PC-9 (cell line): ENCODE measurements around the gene IL22RA2. TPM values are rescaled to one million over a fixed set of nuclear protein-coding genes. Genes with fewer than 3 reads are reported as not detected.
"Not testable (repeated sequence)": the region's sequence is repeated elsewhere in the genome, so short reads cannot be mapped to it uniquely, and the experiment has no call there.

Experiments used
- BruUV-seq: library from RNA; stranded (reverse); fragments of 400-500 nt; replicated peaks from 2 replicates; lab custom pipeline; 2021; lab: Mats Ljungman, UMichigan
- CTCF ChIA-PET: fragments of 300-600 bp; sonication (Branson Sonifier 250); formaldehyde crosslinking; loops from one replicate; lab custom pipeline; 2022; ENCODE audit warnings: antibody characterized with exemption; lab: Charles Lee
- POLR2A ChIA-PET: fragments of 300-600 bp; sonication (Branson Sonifier 250); formaldehyde crosslinking; loops from one replicate; lab custom pipeline; 2022; ENCODE audit warnings: antibody characterized with exemption; ENCODE audit not compliant: unreplicated experiment; lab: Charles Lee
- DNase-seq, 2 experiments: peaks; one replicate each; pipeline versions ENCODE4 v3.0.0 to v3.0.0-alpha.2; 2015 to 2022; ENCODE audit warnings: mixed read lengths in 1 of 2
- H2AFZ ChIP-seq: fragments of 200-600 bp; sonication (generic); 2 replicates; pipeline ENCODE4 v1.8.1; 2017; ENCODE audit warnings: antibody characterized with exemption
- H3F3A ChIP-seq: fragments of 200-600 bp; sonication (generic); 2 replicates; pipeline ENCODE4 v1.8.1; 2017; ENCODE audit warnings: antibody characterized with exemption, mild to moderate bottlenecking, low read depth; ENCODE audit not compliant: insufficient read depth
- H3K27ac ChIP-seq: fragments of 200-600 bp; sonication (generic); 2 replicates; pipeline ENCODE4 v1.6.1; 2016; ENCODE audit warnings: mixed run types
- H3K27me3 ChIP-seq: fragments of 200-600 bp; sonication (generic); 2 replicates; pipeline ENCODE4 v1.6.1; 2016; ENCODE audit warnings: low read depth, mixed run types; ENCODE audit not compliant: insufficient read depth
- H3K36me3 ChIP-seq: fragments of 200-600 bp; sonication (generic); 2 replicates; pipeline ENCODE4 v1.6.1; 2016; ENCODE audit warnings: low read depth, mixed run types
- H3K4me1 ChIP-seq: fragments of 200-600 bp; sonication (generic); replicated peaks from 2 replicates; pipeline ENCODE4 v1.6.1; 2016; ENCODE audit warnings: mixed run types; ENCODE audit not compliant: insufficient read depth
- H3K4me2 ChIP-seq: fragments of 200-600 bp; sonication (generic); 2 replicates; pipeline ENCODE4 v1.6.1; 2017; ENCODE audit warnings: mixed run types
- H3K4me3 ChIP-seq: fragments of 200-600 bp; sonication (generic); 2 replicates; pipeline ENCODE4 v1.6.1; 2016; ENCODE audit warnings: mixed run types
- H3K79me2 ChIP-seq: fragments of 200-600 bp; sonication (generic); 2 replicates; pipeline ENCODE4 v1.6.1; 2017; ENCODE audit warnings: low read depth, mixed run types
- H3K9me2 ChIP-seq: fragments of 200-600 bp; sonication (generic); 2 replicates; pipeline ENCODE4 v1.8.1; 2017; ENCODE audit warnings: mild to moderate bottlenecking; ENCODE audit not compliant: insufficient read depth
- H3K9me3 ChIP-seq: fragments of 200-600 bp; sonication (generic); 2 replicates; pipeline ENCODE4 v1.8.1; 2016; ENCODE audit warnings: low read depth; ENCODE audit not compliant: insufficient read depth
- H4K20me1 ChIP-seq: fragments of 200-600 bp; sonication (generic); 2 replicates; pipeline ENCODE4 v1.8.1; 2017; ENCODE audit not compliant: insufficient read depth
- EZH2 ChIP-seq: fragments of 200-600 bp; sonication (generic); IDR thresholded peaks from 2 replicates; pipeline ENCODE4 v1.8.0; 2017; ENCODE audit warnings: antibody characterized with exemption, low read depth
- intact Hi-C: fragments of 100-400 bp; cut with micrococcal nuclease; formaldehyde crosslinking; loops from one replicate; pipeline ENCODE4 v1.10.0; 2022; ENCODE audit not compliant: unreplicated experiment
- total RNA-seq: library from RNA; stranded (reverse); gene quantifications from 2 replicates; pipeline ENCODE4 v1.2.3, GENCODE V29; 2021
- TF ChIP-seq, protein P1 (sequence below): fragments of 200-600 bp; sonication (generic); conservative IDR thresholded peaks from 2 replicates; pipeline ENCODE4 v1.6.1; 2017; ENCODE audit warnings: mixed run types, antibody characterized with exemption, mild to moderate bottlenecking, moderate library complexity

Gene IL22RA2
- total RNA-seq, 1 experiment from 2014 or later: not detected

DNA sequence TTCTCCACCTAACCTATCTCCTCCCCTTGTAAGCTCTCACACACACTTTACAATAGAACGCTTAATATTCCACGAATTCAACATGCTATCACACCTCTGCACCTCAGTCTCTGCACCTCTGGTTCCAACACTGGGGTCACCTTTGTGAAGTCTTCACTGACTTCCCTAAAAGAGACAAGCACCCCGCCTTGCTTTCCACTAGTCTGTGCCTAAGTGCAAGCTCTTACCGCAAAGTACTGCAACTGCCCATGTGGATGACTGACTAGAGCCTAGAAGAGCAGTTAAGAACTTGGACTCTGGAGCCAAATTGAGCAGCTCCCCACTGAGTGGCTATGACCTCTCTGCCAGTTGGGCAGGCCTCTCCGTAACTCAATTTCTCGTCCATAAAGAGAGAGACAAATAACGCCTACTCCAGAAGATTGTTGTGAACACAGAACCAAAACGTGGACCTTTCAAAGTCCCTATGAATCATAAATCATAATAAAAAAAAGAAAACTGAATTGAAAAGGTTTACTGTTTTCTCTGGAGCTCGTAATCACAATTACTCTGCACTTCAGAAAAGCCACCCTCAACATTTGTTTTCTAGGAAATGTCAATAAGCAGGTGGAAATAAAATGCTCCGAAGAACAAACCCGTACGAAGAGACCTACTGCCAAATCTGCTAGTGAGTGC is 44.5 kb upstream of the IL22RA2 start:
- no peaks in the 10 kb centered on the region for H3K9me2 ChIP-seq
- peaks cover 28% of the 10 kb centered on the region; the same call in 1 of the 2 replicates for H3K36me3 ChIP-seq
- ChIA-PET POLR2A (no interaction called here), CTCF (no interaction called here)
- DNase-seq: peak in 1 of 2 experiments; percentile 43
- peak overlapping the region; percentile 90 for H3K27ac ChIP-seq
- H3K4me2 ChIP-seq: peak overlapping the region; percentile 91
- peak overlapping the region; percentile 82; the same call in 1 of the 2 replicates for H2AFZ ChIP-seq
- H3K4me1 ChIP-seq: peaks cover 45% of the 10 kb centered on the region
- no peaks in the 10 kb centered on the region for H3K27me3 ChIP-seq
- H3K79me2 ChIP-seq: peaks cover 61% of the 10 kb centered on the region
- peak overlapping the region; percentile 88 for H3K4me3 ChIP-seq
- intact Hi-C loops: loop anchor here (2.0 kb wide), 1 partner anchor 19 kb away; no protein-coding TSS in a partner anchor
- no peaks in the 10 kb centered on the region for H3K9me3 ChIP-seq
- H4K20me1 ChIP-seq: peaks cover 23% of the 10 kb centered on the region; the same call in 1 of the 2 replicates
- TSS peak; percentile 47 for BruUV-seq
- TF ChIP-seq EZH2: no peak
- TF ChIP-seq, protein P1, sequence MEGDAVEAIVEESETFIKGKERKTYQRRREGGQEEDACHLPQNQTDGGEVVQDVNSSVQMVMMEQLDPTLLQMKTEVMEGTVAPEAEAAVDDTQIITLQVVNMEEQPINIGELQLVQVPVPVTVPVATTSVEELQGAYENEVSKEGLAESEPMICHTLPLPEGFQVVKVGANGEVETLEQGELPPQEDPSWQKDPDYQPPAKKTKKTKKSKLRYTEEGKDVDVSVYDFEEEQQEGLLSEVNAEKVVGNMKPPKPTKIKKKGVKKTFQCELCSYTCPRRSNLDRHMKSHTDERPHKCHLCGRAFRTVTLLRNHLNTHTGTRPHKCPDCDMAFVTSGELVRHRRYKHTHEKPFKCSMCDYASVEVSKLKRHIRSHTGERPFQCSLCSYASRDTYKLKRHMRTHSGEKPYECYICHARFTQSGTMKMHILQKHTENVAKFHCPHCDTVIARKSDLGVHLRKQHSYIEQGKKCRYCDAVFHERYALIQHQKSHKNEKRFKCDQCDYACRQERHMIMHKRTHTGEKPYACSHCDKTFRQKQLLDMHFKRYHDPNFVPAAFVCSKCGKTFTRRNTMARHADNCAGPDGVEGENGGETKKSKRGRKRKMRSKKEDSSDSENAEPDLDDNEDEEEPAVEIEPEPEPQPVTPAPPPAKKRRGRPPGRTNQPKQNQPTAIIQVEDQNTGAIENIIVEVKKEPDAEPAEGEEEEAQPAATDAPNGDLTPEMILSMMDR: no peak
- H3F3A ChIP-seq: peaks cover 28% of the 10 kb centered on the region; the same call in 1 of the 2 replicates

DNA sequence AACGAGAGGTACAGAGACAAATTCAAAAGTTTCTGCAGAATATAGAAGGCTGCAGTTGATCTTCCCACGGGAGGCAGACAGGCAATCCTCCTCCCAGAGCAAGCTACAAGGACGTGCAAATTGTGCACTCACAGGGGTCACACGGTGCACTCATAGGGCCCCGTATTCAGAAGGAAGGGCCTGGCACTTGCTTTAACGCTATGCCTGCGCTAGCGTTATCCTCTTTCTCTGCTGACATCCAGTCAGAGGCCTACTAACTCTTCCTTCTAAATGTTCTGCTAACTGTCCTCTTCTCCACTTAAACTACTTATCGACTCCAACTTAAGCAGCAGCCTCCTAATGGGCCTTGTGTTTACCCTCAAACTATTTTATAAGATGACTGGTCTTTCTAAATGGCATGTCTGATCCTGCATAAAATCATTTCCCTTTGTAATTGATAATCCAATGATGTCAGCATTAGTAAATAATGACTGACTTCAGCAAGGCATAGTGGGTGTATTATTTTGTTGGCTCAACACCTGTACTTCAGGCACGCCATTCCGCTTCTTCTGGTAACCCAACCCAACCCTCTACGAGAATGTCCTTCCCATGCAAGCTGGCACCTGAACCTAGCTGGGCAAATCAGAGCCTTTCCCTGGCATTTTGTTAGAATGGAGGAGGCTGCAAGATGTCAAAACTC is 43.6 kb upstream of the IL22RA2 start:
- H3K4me1 ChIP-seq: peaks cover 45% of the 10 kb centered on the region
- ChIA-PET CTCF (no interaction called here), POLR2A (no interaction called here)
- H3K9me2 ChIP-seq: no peaks in the 10 kb centered on the region
- H2AFZ ChIP-seq: no peak overlapping the region
- intact Hi-C loops: no loop called here
- peaks cover 23% of the 10 kb centered on the region; the same call in 1 of the 2 replicates for H4K20me1 ChIP-seq
- H3K36me3 ChIP-seq: peaks cover 28% of the 10 kb centered on the region; the same call in 1 of the 2 replicates
- no peaks in the 10 kb centered on the region for H3K27me3 ChIP-seq
- peak overlapping the region; percentile 91 for H3K4me2 ChIP-seq
- peak overlapping the region; percentile 88 for H3K4me3 ChIP-seq
- H3K27ac ChIP-seq: no peak overlapping the region
- no peak for DNase-seq
- H3K9me3 ChIP-seq: no peaks in the 10 kb centered on the region
- BruUV-seq: no TSS peak
- TF ChIP-seq, protein P1: no peak
- TF ChIP-seq EZH2: no peak
- peaks cover 28% of the 10 kb centered on the region; the same call in 1 of the 2 replicates for H3F3A ChIP-seq
- peaks cover 70% of the 10 kb centered on the region for H3K79me2 ChIP-seq

DNA sequence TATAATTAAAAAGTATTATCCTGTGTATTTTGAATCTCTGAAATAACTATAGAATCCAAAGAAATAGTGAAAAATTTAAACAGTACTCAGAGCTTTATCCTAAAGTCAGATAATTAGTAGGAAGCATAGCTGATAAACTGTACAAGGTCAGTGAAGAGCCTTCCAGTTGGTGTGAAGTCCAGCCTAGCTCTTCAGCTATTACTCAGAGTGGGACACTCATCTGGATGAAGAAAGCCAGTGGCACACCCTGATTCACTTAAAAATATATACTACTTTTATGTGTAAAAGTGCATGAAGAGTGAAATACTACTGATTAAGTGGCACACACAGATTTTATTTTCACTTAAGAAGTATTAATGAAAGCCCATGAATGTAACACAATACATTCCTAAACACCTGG is 42.7 kb upstream of the IL22RA2 start:
- POLR2A ChIA-PET: interaction anchor here (0.6 kb wide), 1 partner anchor 41 kb away, joined by 5 read pairs; no protein-coding TSS in a partner anchor
- Histone ChIP-seq H3K36me3 (peaks cover 33% of the 10 kb centered on the region; the same call in 1 of the 2 replicates), H3K27ac (no peak overlapping the region), H3K79me2 (peaks cover 79% of the 10 kb centered on the region), H3K4me1 (peaks cover 44% of the 10 kb centered on the region), H3K27me3 (no peaks in the 10 kb centered on the region), H3F3A (peaks cover 28% of the 10 kb centered on the region; the same call in 1 of the 2 replicates), H4K20me1 (peaks cover 27% of the 10 kb centered on the region; the same call in 1 of the 2 replicates), H2AFZ (no peak overlapping the region), H3K4me3 (peak overlapping the region; percentile 4; the same call in 1 of the 2 replicates), H3K4me2 (peak overlapping the region; percentile 91), H3K9me3 (no peaks in the 10 kb centered on the region), H3K9me2 (no peaks in the 10 kb centered on the region)
- intact Hi-C loops: no loop called here
- BruUV-seq: no TSS peak
- TF ChIP-seq, protein P1: no peak
- TF ChIP-seq EZH2: no peak
- DNase-seq: no peak
- CTCF ChIA-PET: no interaction called here

DNA sequence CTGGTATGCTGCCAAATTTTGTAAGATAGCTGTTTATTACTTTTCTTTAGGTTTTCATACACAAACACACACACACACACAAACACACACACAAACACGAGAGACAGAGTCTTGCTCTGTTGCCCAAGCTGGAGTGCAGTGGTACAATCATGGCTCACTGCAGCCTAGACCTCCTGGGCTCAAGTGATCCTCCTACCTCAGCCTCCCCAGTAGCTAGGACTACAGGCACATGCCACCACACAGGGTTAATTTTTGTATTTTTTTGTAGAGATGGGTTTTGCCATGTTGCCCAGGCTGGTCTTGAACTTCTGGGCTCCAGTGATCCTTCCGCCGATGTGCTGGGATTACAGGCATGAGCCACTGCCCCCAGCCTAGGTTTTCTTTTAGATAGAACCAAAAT is 42.2 kb upstream of the IL22RA2 start:
- intact Hi-C loops, CTCF ChIA-PET: not testable (repeated sequence)

More for the DNA sequence above, 42.2 kb upstream of the IL22RA2 start:
- DNase-seq, H3K4me3 ChIP-seq, H3K27me3 ChIP-seq, H3K9me2 ChIP-seq, H3K27ac ChIP-seq, H3K4me2 ChIP-seq, POLR2A ChIA-PET, H3K9me3 ChIP-seq, BruUV-seq, H2AFZ ChIP-seq: not testable (repeated sequence)
- peaks cover 26% of the 10 kb centered on the region; the same call in 1 of the 2 replicates for H3F3A ChIP-seq
- peaks cover 84% of the 10 kb centered on the region for H3K79me2 ChIP-seq
- H3K36me3 ChIP-seq: peaks cover 38% of the 10 kb centered on the region; the same call in 1 of the 2 replicates
- H3K4me1 ChIP-seq: peaks cover 39% of the 10 kb centered on the region
- peaks cover 31% of the 10 kb centered on the region; the same call in 1 of the 2 replicates for H4K20me1 ChIP-seq
